HL-60 (cell line): ENCODE data around the gene PLCG1.
"Not testable (repeated sequence)": the region's sequence is repeated elsewhere in the genome, so short reads cannot be mapped to it uniquely, and the experiment has no call there.

Experiments
- DNase-seq, 2 experiments: peaks; one replicate each; pipeline ENCODE4 v3.0.0-alpha.2; 2010 to 2020; ENCODE audit warnings: low read depth in 1 of 2, low spot score in 1 of 2
- H3K27ac ChIP-seq: fragments of 250-450 bp; sonication (Bioruptor Pico); replicated peaks from 2 replicates; pipeline ENCODE4 v1.5.1; 2020; ENCODE audit warnings: mild to moderate bottlenecking, moderate library complexity
- H3K27me3 ChIP-seq: fragments of 250-450 bp; sonication (Bioruptor Pico); 2 replicates; pipeline ENCODE4 v1.5.1; 2021; ENCODE audit warnings: mild to moderate bottlenecking, moderate library complexity; ENCODE audit not compliant: insufficient read depth, poor library complexity, severe bottlenecking
- H3K4me3 ChIP-seq: replicated peaks from 2 replicates; pipeline ENCODE4 v1.5.1; 2011; ENCODE audit warnings: mild to moderate bottlenecking, control low read depth, low read length; ENCODE audit not compliant: insufficient read depth
- CTCF ChIP-seq: IDR thresholded peaks from one replicate; pipeline ENCODE4 v1.5.1; 2011; ENCODE audit warnings: low read length, control low read depth, inconsistent platforms; ENCODE audit not compliant: insufficient read depth
- GABPA ChIP-seq: IDR thresholded peaks from 2 replicates; pipeline ENCODE4 v1.6.1; 2012; ENCODE audit warnings: low read depth
- POLR2AphosphoS5 ChIP-seq: IDR thresholded peaks from 2 replicates; pipeline ENCODE4 v1.6.1; 2012; ENCODE audit warnings: low read depth
- SPI1 ChIP-seq: IDR thresholded peaks from 2 replicates; pipeline ENCODE4 v1.6.1; 2012; ENCODE audit warnings: low read depth, mild to moderate bottlenecking, borderline replicate concordance
- TF ChIP-seq, protein P1 (sequence below): IDR thresholded peaks from 2 replicates; pipeline ENCODE4 v1.6.1; 2012; ENCODE audit warnings: low read depth; ENCODE audit not compliant: insufficient replicate concordance

PLCG1 gene

GRCh38 chr20:41124451-41125094 is 12.8 kb upstream of the PLCG1 start:
- DNase-seq: no peak
- no peak for TF ChIP-seq POLR2AphosphoS5
- no peak for TF ChIP-seq CTCF
- TF ChIP-seq SPI1: no peak
- TF ChIP-seq GABPA: no peak
- TF ChIP-seq, protein P1, sequence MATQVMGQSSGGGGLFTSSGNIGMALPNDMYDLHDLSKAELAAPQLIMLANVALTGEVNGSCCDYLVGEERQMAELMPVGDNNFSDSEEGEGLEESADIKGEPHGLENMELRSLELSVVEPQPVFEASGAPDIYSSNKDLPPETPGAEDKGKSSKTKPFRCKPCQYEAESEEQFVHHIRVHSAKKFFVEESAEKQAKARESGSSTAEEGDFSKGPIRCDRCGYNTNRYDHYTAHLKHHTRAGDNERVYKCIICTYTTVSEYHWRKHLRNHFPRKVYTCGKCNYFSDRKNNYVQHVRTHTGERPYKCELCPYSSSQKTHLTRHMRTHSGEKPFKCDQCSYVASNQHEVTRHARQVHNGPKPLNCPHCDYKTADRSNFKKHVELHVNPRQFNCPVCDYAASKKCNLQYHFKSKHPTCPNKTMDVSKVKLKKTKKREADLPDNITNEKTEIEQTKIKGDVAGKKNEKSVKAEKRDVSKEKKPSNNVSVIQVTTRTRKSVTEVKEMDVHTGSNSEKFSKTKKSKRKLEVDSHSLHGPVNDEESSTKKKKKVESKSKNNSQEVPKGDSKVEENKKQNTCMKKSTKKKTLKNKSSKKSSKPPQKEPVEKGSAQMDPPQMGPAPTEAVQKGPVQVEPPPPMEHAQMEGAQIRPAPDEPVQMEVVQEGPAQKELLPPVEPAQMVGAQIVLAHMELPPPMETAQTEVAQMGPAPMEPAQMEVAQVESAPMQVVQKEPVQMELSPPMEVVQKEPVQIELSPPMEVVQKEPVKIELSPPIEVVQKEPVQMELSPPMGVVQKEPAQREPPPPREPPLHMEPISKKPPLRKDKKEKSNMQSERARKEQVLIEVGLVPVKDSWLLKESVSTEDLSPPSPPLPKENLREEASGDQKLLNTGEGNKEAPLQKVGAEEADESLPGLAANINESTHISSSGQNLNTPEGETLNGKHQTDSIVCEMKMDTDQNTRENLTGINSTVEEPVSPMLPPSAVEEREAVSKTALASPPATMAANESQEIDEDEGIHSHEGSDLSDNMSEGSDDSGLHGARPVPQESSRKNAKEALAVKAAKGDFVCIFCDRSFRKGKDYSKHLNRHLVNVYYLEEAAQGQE: no peak
- H3K27ac ChIP-seq: no peak overlapping the region
- no peak overlapping the region for H3K4me3 ChIP-seq
- H3K27me3 ChIP-seq: no peaks in the 10 kb centered on the region

- no peak overlapping the region for H3K27ac ChIP-seq
- no peak overlapping the region for H3K4me3 ChIP-seq
- TF ChIP-seq POLR2AphosphoS5 (peak; percentile 24), CTCF (no peak), GABPA (no peak)
- TF ChIP-seq, protein P1: no peak
- H3K27me3 ChIP-seq: no peaks in the 10 kb centered on the region
- DNase-seq: no peak
These were observed 11.5 kb upstream of the PLCG1 start for GRCh38 chr20:41125530-41126457.

- no peak for DNase-seq
- TF ChIP-seq CTCF: no peak
- TF ChIP-seq GABPA: no peak
- TF ChIP-seq, protein P1: no peak
- TF ChIP-seq POLR2AphosphoS5: no peak
- TF ChIP-seq SPI1: no peak
These were observed 10.6 kb upstream of the PLCG1 start for GRCh38 chr20:41126719-41127118.

GRCh38 chr20:41128317-41128716 is 9.0 kb upstream of the PLCG1 start:
- not testable (repeated sequence) for DNase-seq, H3K4me3 ChIP-seq, H3K27me3 ChIP-seq, H3K27ac ChIP-seq

More at GRCh38 chr20:41126719-41127118, 10.6 kb upstream of the PLCG1 start:
- H3K27ac ChIP-seq: no peak overlapping the region
- no peak overlapping the region for H3K4me3 ChIP-seq
- no peaks in the 10 kb centered on the region for H3K27me3 ChIP-seq
